ENCODE data around the gene CELF2.

GRCh38 chr10:10987111-10987510 is 30.6 kb upstream of the CELF2 start:
- TF ChIP-seq BACH2 (CRISPR knock-in tag; IDR thresholded peaks at IDR 0.05; ENCODE audit: borderline replicate concordance) (no peak), ISL1 (CRISPR knock-in tag; IDR thresholded peaks at IDR 0.05) (no peak), ZFP3 (CRISPR knock-in tag; IDR thresholded peaks at IDR 0.05) (no peak), CSRNP3 (CRISPR knock-in tag; IDR thresholded peaks at IDR 0.05) (no peak), PATZ1 (CRISPR knock-in tag; IDR thresholded peaks at IDR 0.05; ENCODE audit: borderline replicate concordance) (no peak), TCF4 (CRISPR knock-in tag; IDR thresholded peaks at IDR 0.05; ENCODE audit: borderline replicate concordance) (no peak), TOX (CRISPR knock-in tag; IDR thresholded peaks at IDR 0.05; ENCODE audit: borderline replicate concordance) (no peak), ESRRG (CRISPR knock-in tag; IDR thresholded peaks at IDR 0.05) (no peak), RARB (CRISPR knock-in tag; IDR thresholded peaks at IDR 0.05) (no peak), ARNTL (CRISPR knock-in tag; IDR thresholded peaks at IDR 0.05; ENCODE audit: borderline replicate concordance, low read depth) (no peak), ZNF70 (CRISPR knock-in tag; IDR thresholded peaks at IDR 0.05) (no peak), CREB5 (CRISPR knock-in tag; IDR thresholded peaks at IDR 0.05; ENCODE audit: low read depth) (no peak), POU6F1 (CRISPR knock-in tag; IDR thresholded peaks at IDR 0.05; ENCODE audit: borderline replicate concordance, low read depth) (no peak)

All from SK-N-SH treated with all-trans-retinoic acid at 6 μM for 48 hours (cell line).